ENCODE results near the gene PLIN5. TPM values are rescaled to one million over a fixed set of nuclear protein-coding genes. Genes with fewer than 3 reads are reported as not detected.
"Not testable (repeated sequence)": the region's sequence is repeated elsewhere in the genome, so short reads cannot be mapped to it uniquely, and the experiment has no call there.

PLIN5 gene
- total RNA-seq, 1 experiment from 2014 or later: 1.3 TPM

DNA sequence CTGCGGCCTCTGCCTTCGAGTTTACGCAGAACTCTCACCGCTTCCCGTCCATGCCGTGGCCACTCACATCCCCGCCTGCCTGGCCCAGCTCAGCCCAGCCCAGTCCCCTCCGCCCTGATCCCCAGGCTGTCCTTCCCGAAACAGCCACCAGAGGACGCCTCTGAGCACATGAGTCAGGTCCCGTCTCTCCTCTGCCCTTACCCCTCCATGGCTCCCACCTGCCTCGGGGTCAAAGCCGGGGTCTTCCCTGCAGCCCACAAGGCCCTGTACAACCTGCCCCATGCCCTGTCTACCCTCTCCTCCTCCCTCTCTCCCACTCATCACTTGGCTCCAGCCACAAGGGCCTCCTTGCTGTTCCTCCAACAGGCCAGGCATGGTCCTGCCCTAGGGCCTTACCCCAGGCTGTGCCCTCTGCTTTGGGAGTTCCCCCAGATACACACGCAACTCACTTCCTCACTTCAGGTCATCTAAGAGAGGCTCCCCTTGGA, 32.6 kb upstream of the PLIN5 start:
- peak; percentile 83 for DNase-seq (ENCODE audit: low read depth)

DNA sequence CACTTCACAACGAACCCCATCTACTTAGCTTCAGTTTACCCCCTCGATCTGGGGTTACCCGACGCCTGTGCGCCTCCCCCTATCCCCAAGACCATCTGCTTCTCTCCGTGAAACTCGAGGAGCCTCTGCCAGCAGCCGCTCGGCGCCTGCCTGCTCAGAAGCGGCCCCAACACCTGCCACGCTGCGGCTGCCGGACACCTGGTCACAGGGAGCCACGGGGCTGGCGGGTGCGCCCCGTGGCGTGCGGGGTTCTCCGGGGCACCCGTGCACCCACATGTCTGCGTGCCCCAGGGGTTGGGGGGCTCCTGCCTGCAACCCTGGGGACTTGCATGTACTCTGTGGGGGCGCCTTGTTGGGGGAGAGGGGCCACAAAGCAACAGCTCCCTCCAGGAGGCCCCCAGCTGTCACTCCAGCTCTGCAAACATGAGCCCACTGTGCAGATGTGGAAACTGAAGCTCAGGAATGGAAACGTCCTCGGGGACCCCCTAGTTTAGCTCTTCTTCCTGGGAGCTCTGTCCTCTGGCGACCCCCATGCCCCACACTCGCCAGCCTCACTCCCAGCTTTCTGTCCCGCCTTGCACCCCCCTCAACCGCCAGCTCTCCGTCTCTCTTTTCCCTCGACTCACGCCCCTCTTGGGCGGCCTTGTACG, 31.5 kb upstream of the PLIN5 start:
- DNase-seq (ENCODE audit: low read depth): no peak

DNA sequence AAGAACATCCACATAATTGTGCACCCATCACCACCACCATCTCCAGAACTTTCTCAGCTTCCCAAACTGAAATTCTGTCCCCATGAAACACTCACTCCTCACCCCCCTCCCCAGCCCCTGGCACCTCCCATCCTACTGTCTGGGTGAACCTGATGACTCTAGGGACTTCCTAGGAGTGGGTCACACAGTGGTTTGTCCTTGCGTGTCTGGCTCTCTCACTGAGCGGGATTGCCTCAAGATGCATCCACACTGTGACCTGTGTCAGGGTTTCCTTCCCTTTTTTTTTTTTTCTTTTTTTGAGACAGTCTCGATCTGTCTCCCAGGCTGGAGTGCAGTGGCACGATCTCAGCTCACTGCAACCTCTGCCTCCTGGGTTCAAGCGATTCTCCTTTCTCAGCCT, 28.5 kb upstream of the PLIN5 start:
- not testable (repeated sequence) for DNase-seq (ENCODE audit: low read depth)

DNA sequence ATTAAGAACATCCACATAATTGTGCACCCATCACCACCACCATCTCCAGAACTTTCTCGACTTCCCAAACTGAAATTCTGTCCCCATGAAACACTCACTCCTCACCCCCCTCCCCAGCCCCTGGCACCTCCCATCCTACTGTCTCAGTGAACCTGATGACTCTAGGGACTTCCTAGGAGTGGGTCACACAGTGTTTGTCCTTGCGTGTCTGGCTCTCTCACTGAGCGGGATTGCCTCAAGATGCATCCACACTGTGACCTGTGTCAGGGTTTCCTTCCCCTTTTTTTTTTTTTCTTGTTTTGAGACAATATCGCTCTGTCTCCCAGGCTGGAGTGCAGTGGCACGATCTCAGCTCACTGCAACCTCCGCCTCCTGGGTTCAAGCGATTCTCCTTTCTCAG, 27.1 kb upstream of the PLIN5 start:
- not testable (repeated sequence) for DNase-seq (ENCODE audit: low read depth)

DNA sequence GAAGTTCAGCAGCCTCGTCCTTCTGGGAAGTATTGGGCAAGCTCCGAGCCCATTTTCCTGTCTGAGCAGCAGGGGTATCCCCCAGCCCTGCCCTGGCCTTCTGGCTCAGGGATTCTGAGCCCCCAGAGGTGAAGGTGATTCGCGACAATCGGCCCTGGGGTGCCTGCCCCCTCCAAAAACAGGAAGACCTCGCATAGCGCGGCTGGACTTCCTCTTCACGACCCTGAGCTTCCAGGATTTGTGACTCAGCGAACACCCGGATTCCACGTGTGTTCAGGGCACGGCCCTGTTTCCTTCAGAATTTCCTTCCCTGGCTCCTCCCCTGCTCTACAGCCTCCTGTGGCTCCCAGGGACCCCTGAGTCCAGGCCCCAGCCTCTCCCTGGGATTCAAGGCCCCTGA, 24.5 kb upstream of the PLIN5 start, which contains the start of gene SEMA6B:
SEMA6B (minus strand) TSS at position 116 of the 400 bp plus-strand sequence. CDS start 1,227 bp downstream, outside the sequence.
- no peak for DNase-seq (ENCODE audit: low read depth)

DNA sequence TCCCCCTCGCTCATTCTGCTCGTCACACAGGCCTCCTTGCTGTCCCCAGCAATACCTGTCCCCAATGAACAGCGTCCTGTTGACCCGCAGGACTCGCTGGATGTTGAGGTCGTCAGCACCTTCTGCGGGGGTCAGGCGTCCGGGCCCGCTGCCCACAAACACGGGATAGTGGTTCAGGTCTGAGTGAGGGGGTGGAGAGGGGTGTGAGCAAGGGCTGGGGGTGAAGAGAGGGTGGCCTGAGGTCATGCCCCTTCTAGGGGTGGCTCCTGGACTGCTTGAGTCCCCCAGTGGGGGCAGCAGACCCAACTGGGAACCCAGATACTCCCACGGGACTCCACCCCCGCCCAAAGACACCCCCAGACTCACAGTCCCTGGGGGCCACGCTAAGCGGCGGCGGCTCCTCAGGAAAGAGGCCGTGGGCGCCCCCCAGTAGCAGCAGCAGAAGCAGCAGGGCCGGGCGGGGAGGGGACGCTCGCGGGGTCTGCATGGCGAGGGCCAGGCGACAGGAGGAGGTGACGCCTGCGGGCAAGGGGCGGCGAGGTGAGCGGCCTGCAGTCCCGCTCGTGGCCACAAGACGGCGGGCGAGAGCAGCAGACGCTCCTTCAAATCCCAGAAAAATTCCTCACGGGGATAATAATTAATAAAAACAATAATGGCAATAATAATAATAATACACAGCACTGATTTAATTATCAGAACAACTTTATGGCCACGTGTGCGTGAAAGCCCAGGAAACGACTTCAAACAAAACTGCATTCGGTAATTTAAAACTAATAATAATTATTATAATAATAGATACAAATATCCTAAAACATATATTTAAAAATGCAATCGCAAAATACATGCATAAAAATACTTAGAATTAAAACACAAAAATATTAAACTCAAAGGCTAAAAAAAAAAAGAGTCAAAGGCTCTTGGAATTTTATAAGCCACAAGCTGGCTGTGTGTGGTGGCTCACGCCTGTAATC, 23.2 kb upstream of the PLIN5 start:
- DNase-seq (ENCODE audit: low read depth): peak; percentile 53

DNA sequence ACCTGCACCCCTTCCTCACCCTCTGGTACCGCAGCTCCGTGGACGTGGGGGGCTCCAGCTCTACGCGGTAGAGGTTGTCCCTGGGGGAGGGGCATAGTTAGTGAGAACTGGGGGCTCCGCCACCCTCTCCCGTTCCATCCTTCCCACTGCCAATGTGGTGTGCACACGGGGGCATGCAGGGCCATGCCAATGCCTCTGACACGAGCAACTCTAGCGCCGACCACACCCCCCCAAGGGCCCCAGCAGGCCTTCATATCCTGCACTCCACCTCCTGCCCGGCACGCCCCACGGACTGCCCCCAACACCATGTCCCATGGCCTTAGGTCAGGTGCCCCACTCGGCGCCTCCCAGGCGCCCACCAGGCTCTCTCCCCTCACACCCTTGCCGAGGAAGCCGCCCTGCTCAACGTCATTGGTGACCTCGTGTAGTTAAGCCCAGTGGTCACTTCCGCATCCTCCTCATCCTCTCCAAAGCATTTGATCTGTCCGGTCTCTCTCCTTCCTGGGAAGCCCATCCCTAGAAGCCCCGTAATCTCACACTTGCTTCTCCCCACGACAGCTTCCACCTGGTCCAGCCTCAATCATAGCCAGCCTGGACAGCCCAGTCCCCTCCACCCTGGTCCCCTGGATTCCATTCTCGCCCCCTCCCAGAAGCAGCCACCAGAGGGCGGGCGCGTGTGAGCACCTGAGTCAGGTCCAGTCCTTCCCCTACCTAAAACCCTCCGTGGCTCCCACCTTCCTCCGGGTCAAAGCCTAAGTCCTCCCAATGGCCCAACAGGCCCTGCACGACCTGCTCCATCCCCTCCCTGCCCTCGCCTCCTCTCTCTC, 22.3 kb upstream of the PLIN5 start:
- peak; percentile 47 for DNase-seq (ENCODE audit: low read depth)

DNA sequence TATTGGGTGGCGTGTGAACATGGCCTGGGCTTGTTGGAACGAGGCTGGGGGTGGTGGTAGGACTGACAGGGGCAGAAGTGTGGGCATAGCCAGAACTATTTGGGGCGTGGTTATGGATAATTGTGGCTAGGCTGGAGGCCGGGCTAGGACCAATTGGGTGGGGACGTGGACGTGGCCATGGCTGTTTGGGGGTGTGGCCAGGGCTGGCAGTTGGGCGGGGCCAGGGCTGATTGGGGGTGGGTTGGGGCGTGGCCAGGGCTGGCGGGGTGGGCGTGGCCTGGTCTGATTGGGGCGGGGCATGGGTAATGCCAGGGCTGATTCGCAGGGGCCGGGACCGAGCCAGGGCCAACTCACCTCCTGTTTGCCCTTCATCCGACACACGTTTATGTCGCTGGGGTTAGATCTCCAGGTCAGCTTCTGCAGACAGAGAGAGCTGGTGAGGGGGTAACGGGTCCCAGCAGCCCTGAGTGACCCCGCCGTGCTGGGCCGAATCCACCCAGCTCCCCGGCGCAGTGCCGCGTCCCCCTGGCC, 21.6 kb upstream of the PLIN5 start:
- peak; percentile 69 for DNase-seq (ENCODE audit: low read depth)

DNA sequence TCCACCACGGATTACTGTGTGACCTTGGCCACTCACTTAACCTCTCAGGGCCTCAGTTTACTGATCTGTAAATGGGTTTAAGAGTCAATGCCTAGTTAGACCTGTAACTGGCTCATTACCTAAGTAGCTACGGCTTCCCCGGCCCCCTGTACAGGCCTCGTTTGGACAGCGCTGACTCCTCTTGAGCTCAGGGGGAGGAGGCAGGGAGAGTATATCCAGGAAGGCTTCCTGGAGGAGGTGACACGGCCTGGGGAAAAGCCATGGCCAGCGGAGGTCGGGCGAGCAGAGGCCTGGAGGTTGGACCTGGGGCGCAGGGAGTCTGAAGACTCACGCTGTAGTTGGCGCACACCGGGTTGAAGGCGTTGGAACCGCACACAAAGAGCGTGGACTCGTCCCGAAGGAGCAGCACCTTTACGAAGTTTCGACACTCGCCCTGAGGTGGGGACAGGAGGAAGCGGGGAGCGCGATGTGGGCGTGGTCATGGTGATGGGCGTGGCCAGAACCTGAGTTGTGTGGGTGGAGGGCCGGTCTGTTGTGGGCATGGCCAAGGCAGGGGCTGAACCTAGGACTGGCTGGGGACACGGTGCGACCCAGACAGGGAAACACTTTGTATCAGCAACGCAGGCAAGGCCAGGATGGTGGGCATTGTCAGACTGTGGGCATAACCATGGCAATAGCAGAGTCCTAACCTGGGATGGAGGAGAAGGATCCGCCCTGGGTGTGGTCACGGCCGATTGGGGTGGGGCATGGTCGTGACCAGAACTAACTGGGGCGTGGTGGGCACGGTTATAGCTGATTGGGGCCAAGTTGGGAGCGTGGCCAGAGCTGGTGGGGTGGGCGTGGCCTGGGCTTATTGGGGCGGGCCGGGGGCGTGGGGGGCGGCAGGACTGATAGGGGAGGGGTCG, 20.9 kb upstream of the PLIN5 start:
- no peak for DNase-seq (ENCODE audit: low read depth)

DNA sequence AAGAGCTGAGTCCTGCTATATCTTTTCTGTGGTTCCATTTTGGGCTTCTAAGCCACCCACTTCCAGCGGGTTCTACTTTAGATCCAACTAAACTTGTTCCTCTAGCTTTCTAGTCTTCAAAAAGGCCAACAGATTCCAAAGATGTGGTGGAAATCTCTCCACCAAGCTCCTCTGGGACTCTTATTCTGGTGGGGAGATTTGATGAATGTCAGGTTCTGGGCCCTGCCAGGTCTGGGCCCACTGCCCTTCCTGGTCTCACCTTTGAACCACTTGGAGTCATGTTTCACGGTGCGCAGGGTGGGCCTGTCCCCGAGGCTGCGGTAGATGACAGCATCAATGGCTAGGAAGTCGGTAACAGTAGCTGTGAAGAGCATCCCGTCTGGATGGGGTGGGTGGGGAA, 19.7 kb upstream of the PLIN5 start:
- no peak for DNase-seq (ENCODE audit: low read depth)

DNA sequence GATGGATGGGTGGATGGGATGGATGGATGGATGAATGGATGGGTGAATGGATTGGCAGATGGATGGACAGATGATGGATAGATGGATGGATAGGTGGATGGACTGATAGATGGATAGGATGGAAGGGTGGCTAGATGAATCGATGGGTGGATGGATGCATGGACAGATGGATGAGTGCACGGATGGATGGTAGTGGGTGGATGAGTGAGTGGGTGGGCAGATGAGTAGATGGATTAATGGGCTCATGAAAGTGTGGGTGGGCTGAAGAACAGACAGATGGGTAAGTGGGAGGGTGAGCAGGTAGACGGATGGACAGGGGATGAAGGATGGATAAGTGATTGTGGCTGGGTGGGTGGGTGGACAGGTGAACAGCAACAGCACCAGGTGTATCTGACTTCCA, 18.8 kb upstream of the PLIN5 start:
- no peak for DNase-seq (ENCODE audit: low read depth)

DNA sequence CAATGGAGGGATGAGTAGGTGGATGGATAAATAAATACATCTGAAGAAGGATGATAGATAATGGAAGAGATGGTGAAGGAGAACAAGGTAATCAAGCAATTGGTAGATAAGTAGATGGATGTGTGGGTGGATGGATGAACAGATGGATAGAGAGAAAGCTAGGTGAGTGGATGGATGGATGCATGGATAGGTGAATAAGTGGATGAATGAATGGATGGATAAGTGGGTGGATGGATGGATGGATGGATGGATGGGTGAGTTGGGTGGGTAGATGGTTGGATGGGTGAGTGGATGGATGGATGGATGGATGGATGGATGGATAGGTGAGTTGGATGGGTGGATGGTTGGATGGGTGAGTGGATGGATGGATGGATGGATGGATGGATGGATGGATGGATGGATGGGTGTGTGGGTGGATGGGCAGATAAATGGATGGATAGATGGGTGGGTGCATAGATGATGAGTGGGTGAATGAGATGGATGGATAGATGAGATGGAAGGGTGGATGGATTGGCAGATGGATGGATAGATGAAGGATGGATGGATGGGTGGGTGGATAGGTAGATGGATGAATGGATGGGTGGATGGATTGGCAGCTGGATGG, 18.2 kb upstream of the PLIN5 start:
- DNase-seq (ENCODE audit: low read depth): no peak

DNA sequence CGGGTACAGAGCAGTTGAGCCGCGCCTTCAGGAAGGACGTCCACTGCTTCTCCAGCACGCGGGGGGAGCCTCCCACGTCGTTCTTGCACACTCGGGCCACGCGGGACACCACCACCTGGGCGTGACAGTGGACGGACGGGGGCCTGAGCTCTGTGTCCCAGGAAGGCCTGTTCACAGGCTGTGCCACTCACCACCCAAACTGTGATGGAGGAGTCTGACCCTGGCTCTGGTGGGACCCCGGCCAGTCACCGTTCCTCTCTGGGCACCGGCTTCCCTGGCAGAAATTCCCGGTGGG, 17.4 kb upstream of the PLIN5 start:
- no peak for DNase-seq (ENCODE audit: low read depth)

DNA sequence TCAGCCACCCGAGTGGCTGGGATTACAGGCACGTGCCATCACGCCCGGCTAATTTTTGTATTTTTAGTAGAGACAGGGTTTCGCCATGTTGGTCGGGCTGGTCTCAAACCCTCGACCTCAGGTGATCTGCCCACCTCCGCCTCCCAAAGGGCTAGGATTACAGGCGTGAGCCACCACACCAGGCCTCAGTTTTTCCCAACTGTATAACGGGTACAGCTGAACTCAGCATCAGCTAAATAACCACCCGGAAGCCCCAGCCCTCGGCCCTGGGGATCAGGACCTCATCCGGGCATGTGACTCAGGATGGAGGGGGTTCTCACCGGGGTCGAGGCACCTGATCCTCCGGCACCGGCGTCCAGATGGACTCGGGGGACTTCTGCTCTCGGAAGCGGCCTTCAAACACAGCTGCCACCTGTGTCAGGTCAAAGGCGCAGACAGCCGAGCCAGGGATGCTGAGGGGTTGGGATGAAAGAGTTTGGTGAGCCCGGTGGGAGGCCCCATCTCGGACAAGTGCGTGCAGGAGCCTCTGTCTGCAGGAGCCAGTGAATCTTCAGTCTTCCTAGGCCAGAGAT, 15.5 kb upstream of the PLIN5 start:
- no peak for DNase-seq (ENCODE audit: low read depth)

DNA sequence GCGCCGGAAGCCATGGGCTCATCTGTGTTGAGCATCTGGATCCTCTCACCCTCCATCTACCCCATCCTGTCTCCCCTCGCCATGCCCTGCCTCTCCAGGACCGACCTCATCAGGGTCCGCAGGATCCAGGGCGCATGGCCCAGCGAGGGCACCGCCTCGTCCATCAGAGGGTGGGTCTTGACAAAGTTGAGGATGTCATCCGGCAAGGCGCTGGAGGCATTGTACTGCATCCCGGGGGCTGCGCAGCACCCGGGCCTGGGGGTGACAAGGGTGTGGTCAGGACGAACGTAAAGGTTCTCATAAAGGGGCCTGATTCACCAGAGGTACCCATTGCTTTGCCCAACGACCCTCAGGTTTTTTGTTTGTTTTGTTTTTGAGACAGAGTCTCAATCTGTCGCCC, 15.0 kb upstream of the PLIN5 start:
- DNase-seq (ENCODE audit: low read depth): no peak

DNA sequence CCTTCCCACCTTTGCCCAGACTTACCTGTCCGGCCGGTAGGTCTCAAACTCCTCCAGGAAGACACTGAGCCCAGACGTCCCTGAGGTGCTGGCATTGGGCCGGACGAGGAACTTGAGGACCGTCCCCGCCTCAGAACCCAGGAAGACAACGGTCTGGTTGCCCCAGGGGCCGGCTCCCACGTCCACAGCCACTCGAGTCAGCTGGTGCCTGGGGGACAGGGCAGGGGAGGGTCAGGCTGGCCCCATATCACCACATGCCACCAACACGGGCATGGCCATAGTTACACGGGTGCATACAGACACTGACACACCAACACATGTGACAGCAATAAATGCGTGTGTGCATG, 13.2 kb upstream of the PLIN5 start:
- no peak for DNase-seq (ENCODE audit: low read depth)

DNA sequence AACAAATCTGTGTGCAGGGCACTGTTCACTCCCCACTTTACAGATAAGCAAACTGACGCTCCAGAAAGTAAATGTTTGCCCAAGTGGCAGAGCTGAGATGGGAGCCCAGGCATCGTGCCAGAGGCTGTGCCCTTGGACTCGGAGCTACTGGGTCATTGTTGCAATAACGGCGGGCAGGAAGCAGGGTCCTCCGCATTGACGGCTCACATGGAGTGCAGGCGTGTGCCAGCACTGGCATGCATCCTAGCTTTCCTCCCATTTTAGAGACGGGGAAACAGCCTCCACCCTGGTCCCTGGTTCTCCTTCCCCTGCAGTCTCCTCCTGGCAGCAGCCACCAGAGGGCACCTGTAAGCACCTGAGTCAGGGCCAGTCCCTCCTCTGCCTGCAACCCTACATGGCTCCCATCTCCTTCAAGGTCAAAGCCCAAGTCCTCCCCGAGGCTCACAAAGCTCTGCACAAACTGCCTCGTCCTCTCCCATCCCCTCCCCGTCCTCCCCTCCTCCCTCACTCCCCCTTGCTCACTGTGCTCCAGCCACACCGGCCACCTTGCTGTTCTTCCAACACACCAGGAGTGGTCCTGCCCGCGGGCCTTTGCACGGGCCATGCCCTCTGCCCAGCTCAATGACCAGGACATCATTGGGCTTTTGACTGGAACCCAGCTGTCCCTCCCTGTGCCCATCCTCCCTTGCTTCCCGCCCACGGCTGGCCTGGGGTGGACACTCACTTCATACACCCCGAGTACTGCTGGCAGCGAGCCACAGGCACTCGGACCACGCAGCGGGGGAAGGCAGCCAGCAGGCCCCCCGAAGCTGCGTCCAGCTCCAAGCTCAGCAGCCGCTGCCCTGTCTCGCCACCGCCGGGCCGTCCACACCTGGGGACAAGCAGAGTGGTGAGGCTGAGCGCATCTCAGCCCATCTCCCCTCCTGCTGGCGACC, 12.5 kb upstream of the PLIN5 start:
- DNase-seq (ENCODE audit: low read depth): peak; percentile 41

DNA sequence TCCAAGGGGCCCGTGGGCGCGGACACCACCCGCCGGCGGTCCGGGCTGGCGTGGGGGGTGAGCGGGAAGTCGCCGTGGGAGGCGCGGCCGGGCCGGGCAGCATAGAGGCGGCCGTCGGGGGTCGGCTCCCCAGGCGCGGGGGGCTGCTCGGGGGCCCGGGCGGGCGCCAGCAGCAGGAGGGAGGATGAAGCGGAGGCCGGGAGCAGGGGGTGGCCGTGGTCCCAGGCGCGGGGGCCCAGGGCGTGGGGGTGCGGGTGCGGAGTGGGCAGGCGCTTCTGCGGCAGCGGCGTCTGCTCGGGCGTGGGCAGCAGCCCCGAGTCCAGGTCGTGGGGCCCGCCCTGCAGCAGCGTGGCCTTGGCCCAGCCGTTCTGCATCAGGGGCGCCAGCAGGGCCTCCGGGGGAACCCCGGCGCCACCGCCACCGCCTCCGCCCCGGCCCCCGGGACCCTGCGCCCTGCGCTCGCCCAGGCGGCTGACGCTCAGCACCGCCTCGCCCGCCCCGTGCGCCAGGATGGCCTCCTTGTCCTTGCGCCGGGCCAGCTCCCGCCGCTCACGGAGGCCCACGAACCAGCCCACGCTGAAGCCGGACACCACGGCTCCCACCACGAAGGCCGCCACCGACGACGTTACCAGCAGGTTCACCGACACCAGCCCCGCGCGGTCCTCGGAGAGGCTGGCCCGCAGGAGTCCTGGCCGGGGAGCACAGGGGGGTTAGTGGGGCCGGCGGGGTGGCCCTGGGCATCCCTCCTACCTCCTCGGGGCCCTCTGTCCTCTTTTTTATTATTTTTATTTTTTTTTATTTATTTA, 9.0 kb upstream of the PLIN5 start:
- DNase-seq (ENCODE audit: low read depth): no peak

Measured in Daoy (cell line).